GM12878 (cell line): Measurements from ENCODE around the gene SLC26A8.

Experiments used
- CREB1 ChIP-seq: IDR thresholded peaks from 2 replicates; pipeline ENCODE4 v1.6.1; 2012; ENCODE audit warnings: low read depth, mild to moderate bottlenecking, inconsistent platforms
- MAX ChIP-seq: IDR thresholded peaks from 2 replicates; pipeline ENCODE4 v1.6.1; 2012; ENCODE audit warnings: low read depth, low read length, improper control_type of control experiment
- TF ChIP-seq, protein P1 (sequence below): IDR thresholded peaks from 2 replicates; pipeline ENCODE4 v1.6.1; 2012; ENCODE audit warnings: low read length, inconsistent platforms
- TF ChIP-seq, protein P2 (sequence below): fragments of 450-650 bp; IDR thresholded peaks from 2 replicates; pipeline ENCODE4 v1.6.1; 2017; ENCODE audit warnings: mild to moderate bottlenecking, moderate library complexity
- TF ChIP-seq, protein P3 (sequence below): IDR thresholded peaks from 2 replicates; pipeline ENCODE4 v1.6.1; 2012; ENCODE audit warnings: mild to moderate bottlenecking, low read depth, low read length
- TF ChIP-seq, protein P4 (sequence below), 3 experiments: IDR thresholded peaks in 2 of 3; conservative IDR thresholded peaks in 1 of 3; 2 replicates each; pipeline ENCODE4 v1.5.1; 2011; ENCODE audit warnings: low read depth in 3 of 3, low read length in 3 of 3, mild to moderate bottlenecking in 3 of 3, control low read depth in 2 of 3, moderate library complexity in 2 of 3, inconsistent platforms in 1 of 3, mixed read lengths in 1 of 3; ENCODE audit not compliant: control insufficient read depth in 2 of 3, insufficient read depth in 1 of 3; ENCODE audit errors: extremely low read depth in 1 of 3

GRCh38 chr6:35905141-35905785, 119.2 kb downstream of the SLC26A8 start:
- TF ChIP-seq, protein P1, sequence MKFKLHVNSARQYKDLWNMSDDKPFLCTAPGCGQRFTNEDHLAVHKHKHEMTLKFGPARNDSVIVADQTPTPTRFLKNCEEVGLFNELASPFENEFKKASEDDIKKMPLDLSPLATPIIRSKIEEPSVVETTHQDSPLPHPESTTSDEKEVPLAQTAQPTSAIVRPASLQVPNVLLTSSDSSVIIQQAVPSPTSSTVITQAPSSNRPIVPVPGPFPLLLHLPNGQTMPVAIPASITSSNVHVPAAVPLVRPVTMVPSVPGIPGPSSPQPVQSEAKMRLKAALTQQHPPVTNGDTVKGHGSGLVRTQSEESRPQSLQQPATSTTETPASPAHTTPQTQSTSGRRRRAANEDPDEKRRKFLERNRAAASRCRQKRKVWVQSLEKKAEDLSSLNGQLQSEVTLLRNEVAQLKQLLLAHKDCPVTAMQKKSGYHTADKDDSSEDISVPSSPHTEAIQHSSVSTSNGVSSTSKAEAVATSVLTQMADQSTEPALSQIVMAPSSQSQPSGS: no peak
- TF ChIP-seq, protein P2, sequence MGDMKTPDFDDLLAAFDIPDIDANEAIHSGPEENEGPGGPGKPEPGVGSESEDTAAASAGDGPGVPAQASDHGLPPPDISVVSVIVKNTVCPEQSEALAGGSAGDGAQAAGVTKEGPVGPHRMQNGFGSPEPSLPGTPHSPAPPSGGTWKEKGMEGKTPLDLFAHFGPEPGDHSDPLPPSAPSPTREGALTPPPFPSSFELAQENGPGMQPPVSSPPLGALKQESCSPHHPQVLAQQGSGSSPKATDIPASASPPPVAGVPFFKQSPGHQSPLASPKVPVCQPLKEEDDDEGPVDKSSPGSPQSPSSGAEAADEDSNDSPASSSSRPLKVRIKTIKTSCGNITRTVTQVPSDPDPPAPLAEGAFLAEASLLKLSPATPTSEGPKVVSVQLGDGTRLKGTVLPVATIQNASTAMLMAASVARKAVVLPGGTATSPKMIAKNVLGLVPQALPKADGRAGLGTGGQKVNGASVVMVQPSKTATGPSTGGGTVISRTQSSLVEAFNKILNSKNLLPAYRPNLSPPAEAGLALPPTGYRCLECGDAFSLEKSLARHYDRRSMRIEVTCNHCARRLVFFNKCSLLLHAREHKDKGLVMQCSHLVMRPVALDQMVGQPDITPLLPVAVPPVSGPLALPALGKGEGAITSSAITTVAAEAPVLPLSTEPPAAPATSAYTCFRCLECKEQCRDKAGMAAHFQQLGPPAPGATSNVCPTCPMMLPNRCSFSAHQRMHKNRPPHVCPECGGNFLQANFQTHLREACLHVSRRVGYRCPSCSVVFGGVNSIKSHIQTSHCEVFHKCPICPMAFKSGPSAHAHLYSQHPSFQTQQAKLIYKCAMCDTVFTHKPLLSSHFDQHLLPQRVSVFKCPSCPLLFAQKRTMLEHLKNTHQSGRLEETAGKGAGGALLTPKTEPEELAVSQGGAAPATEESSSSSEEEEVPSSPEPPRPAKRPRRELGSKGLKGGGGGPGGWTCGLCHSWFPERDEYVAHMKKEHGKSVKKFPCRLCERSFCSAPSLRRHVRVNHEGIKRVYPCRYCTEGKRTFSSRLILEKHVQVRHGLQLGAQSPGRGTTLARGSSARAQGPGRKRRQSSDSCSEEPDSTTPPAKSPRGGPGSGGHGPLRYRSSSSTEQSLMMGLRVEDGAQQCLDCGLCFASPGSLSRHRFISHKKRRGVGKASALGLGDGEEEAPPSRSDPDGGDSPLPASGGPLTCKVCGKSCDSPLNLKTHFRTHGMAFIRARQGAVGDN: no peak
- TF ChIP-seq, protein P3, sequence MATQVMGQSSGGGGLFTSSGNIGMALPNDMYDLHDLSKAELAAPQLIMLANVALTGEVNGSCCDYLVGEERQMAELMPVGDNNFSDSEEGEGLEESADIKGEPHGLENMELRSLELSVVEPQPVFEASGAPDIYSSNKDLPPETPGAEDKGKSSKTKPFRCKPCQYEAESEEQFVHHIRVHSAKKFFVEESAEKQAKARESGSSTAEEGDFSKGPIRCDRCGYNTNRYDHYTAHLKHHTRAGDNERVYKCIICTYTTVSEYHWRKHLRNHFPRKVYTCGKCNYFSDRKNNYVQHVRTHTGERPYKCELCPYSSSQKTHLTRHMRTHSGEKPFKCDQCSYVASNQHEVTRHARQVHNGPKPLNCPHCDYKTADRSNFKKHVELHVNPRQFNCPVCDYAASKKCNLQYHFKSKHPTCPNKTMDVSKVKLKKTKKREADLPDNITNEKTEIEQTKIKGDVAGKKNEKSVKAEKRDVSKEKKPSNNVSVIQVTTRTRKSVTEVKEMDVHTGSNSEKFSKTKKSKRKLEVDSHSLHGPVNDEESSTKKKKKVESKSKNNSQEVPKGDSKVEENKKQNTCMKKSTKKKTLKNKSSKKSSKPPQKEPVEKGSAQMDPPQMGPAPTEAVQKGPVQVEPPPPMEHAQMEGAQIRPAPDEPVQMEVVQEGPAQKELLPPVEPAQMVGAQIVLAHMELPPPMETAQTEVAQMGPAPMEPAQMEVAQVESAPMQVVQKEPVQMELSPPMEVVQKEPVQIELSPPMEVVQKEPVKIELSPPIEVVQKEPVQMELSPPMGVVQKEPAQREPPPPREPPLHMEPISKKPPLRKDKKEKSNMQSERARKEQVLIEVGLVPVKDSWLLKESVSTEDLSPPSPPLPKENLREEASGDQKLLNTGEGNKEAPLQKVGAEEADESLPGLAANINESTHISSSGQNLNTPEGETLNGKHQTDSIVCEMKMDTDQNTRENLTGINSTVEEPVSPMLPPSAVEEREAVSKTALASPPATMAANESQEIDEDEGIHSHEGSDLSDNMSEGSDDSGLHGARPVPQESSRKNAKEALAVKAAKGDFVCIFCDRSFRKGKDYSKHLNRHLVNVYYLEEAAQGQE: no peak
- TF ChIP-seq MAX (no peak), CREB1 (no peak)
- TF ChIP-seq, protein P4, sequence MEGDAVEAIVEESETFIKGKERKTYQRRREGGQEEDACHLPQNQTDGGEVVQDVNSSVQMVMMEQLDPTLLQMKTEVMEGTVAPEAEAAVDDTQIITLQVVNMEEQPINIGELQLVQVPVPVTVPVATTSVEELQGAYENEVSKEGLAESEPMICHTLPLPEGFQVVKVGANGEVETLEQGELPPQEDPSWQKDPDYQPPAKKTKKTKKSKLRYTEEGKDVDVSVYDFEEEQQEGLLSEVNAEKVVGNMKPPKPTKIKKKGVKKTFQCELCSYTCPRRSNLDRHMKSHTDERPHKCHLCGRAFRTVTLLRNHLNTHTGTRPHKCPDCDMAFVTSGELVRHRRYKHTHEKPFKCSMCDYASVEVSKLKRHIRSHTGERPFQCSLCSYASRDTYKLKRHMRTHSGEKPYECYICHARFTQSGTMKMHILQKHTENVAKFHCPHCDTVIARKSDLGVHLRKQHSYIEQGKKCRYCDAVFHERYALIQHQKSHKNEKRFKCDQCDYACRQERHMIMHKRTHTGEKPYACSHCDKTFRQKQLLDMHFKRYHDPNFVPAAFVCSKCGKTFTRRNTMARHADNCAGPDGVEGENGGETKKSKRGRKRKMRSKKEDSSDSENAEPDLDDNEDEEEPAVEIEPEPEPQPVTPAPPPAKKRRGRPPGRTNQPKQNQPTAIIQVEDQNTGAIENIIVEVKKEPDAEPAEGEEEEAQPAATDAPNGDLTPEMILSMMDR (IDR thresholded peaks at IDR 0.05 in 2 of 3, conservative IDR thresholded peaks at IDR 0.05 in 1 of 3; ENCODE audit: control insufficient read depth in 2 of 3, extremely low read depth in 1 of 3, insufficient read depth in 1 of 3, low read depth in 3 of 3, low read length in 3 of 3): no peak
